Breast epithelium (tissue), 4 donors: ENCODE data around the gene SNAPC2. TPM values are rescaled to one million over a fixed set of nuclear protein-coding genes. Genes with fewer than 3 reads are reported as not detected.
A peak's percentile ranks its signal among the peaks of the same experiment; 100 is the strongest.

Experiments
- DNase-seq, 2 donors: peaks; one replicate each; pipeline ENCODE4 v3.0.0-alpha.2; 2019; ENCODE audit warnings: low spot score in 2 of 2
- H3K27ac ChIP-seq, 2 donors: fragments of 200-600 bp; sonication (generic) in 1 of 2; one replicate each; pipeline ENCODE4 v1.5.1; 2016 to 2019; ENCODE audit warnings: mild to moderate bottlenecking in 1 of 2
- H3K27me3 ChIP-seq, 2 donors: fragments of 200-600 bp; sonication (generic) in 1 of 2; one replicate each; pipeline versions ENCODE4 v1.5.1 to v1.6.0; 2017 to 2019; ENCODE audit warnings: control low read depth in 1 of 2, mild to moderate bottlenecking in 1 of 2
- H3K36me3 ChIP-seq: fragments of 200-600 bp; one replicate; pipeline ENCODE4 v1.5.1; 2019
- H3K4me1 ChIP-seq, 2 donors: fragments of 200-600 bp; sonication (generic); one replicate each; pipeline ENCODE4 v1.5.1; 2016 to 2019; ENCODE audit warnings: control low read depth in 1 of 2
- H3K4me3 ChIP-seq, 3 donors: fragments of 200-600 bp; sonication (generic); 1 replicate in 2 of 3; 2 replicates in 1 of 3; pipeline ENCODE4 v1.5.1; 2016 to 2019; ENCODE audit warnings: mild to moderate bottlenecking in 3 of 3, moderate library complexity in 2 of 3
- H3K9me3 ChIP-seq, 2 donors: fragments of 200-600 bp; sonication (generic) in 1 of 2; one replicate each; pipeline ENCODE4 v1.5.1; 2016 to 2019; ENCODE audit warnings: control low read depth in 1 of 2
- CTCF ChIP-seq, 3 donors: fragments of 450-650 bp; IDR thresholded peaks; one replicate each; pipeline ENCODE4 v1.5.1; 2016 to 2017; ENCODE audit warnings: antibody characterized with exemption in 3 of 3, mild to moderate bottlenecking in 3 of 3, moderate library complexity in 3 of 3
- POLR2A ChIP-seq: fragments of 450-650 bp; IDR thresholded peaks from one replicate; pipeline ENCODE4 v1.6.1; 2016; ENCODE audit warnings: antibody characterized with exemption, mild to moderate bottlenecking, moderate library complexity
- POLR2AphosphoS5 ChIP-seq, 3 donors: sonication (generic); formaldehyde crosslinking; IDR thresholded peaks; one replicate each; pipeline ENCODE4 v1.6.1; 2017; ENCODE audit warnings: antibody characterized with exemption in 3 of 3
- intact Hi-C: fragments of 100-400 bp; cut with DNase I; formaldehyde crosslinking; loops from one replicate; pipeline ENCODE4 v1.15.1; 2023; ENCODE audit warnings: low total_unique reads
- total RNA-seq, 3 donors: library from RNA; depleted of rRNA; stranded (reverse); fragments of >200 nt; gene quantifications; one replicate each; pipeline ENCODE4 v1.1.0, GENCODE V29; 2016

Gene SNAPC2
- total RNA-seq, 3 donors from 2014 or later, result 13.8 to 14.8 (median 13.8) TPM

- no peak overlapping the region for H3K27ac ChIP-seq
- intact Hi-C loops, result no loop called here
- no peak for TF ChIP-seq POLR2A
- no peak for TF ChIP-seq CTCF (IDR thresholded peaks at IDR 0.05)
- TF ChIP-seq POLR2AphosphoS5 (IDR thresholded peaks at IDR 0.05), result no peak
- H3K27me3 ChIP-seq, result peaks cover 8 to 36% of the 10 kb centered on the region in 2 donors
- peaks cover 9 to 21% of the 10 kb centered on the region in 2 donors for H3K4me1 ChIP-seq
- peaks cover 27% of the 10 kb centered on the region for H3K36me3 ChIP-seq
- DNase-seq, result no peak
- H3K9me3 ChIP-seq, result no peaks in the 10 kb centered on the region
- no peak overlapping the region for H3K4me3 ChIP-seq
Measured at GRCh38 chr19:7913652-7914051, 6.5 kb upstream of the SNAPC2 start.

- Histone ChIP-seq H3K27ac (no peak overlapping the region), H3K36me3 (peaks cover 27% of the 10 kb centered on the region), H3K4me1 (peaks cover 9 to 21% of the 10 kb centered on the region in 2 donors), H3K9me3 (no peaks in the 10 kb centered on the region), H3K27me3 (peaks cover 10 to 40% of the 10 kb centered on the region in 2 donors), H3K4me3 (no peak overlapping the region)
- TF ChIP-seq POLR2A (no peak), CTCF (IDR thresholded peaks at IDR 0.05) (no peak)
- intact Hi-C loops, result no loop called here
- no peak for DNase-seq
Measured at GRCh38 chr19:7914099-7914498, 6.0 kb upstream of the SNAPC2 start.

GRCh38 chr19:7914598-7915045 lies 5.5 kb upstream of the SNAPC2 start, which contains the start of gene TGFBR3L:
TGFBR3L (plus strand) TSS chr19:7914830.
- peaks cover 10 to 40% of the 10 kb centered on the region in 2 donors for H3K27me3 ChIP-seq

GRCh38 chr19:7915250-7916102 lies 4.7 kb upstream of the SNAPC2 start:
- no peaks in the 10 kb centered on the region for H3K9me3 ChIP-seq
- H3K4me1 ChIP-seq, result peaks cover 9 to 21% of the 10 kb centered on the region in 2 donors
- peak overlapping the region in 1 of 3 donors; percentile 66 for H3K4me3 ChIP-seq

More at GRCh38 chr19:7914598-7915045, 5.5 kb upstream of the SNAPC2 start, which contains the start of gene TGFBR3L:
- no peak for DNase-seq
- intact Hi-C loops, result no loop called here
- TF ChIP-seq POLR2A, result no peak
- no peak for TF ChIP-seq CTCF (IDR thresholded peaks at IDR 0.05)
- no peak for TF ChIP-seq POLR2AphosphoS5 (IDR thresholded peaks at IDR 0.05)
- Histone ChIP-seq H3K9me3 (no peaks in the 10 kb centered on the region), H3K4me1 (peaks cover 9 to 21% of the 10 kb centered on the region in 2 donors), H3K27ac (no peak within 1 kb of the TSS), H3K36me3 (peaks cover 27% of the 10 kb centered on the region), H3K4me3 (no peak within 1 kb of the TSS)

More at GRCh38 chr19:7915250-7916102, 4.7 kb upstream of the SNAPC2 start:
- intact Hi-C loops, result no loop called here
- no peak overlapping the region for H3K27ac ChIP-seq
- no peak for DNase-seq
- peaks cover 10 to 40% of the 10 kb centered on the region in 2 donors for H3K27me3 ChIP-seq
- TF ChIP-seq POLR2A (no peak), POLR2AphosphoS5 (IDR thresholded peaks at IDR 0.05) (no peak), CTCF (IDR thresholded peaks at IDR 0.05) (no peak)
- peaks cover 23% of the 10 kb centered on the region for H3K36me3 ChIP-seq
